Lung (tissue), 16 donors: ENCODE measurements around the gene SGCG. TPM values are rescaled to one million over a fixed set of nuclear protein-coding genes. Genes with fewer than 3 reads are reported as not detected.

Experiments used
- ATAC-seq: fragments of 200-7000 bp; cut with Tn5 transposase; one replicate; pipeline ENCODE4 v1.9.1; 2020; ENCODE audit warnings: moderate number of reproducible peaks; ENCODE audit not compliant: insufficient read depth, low FRiP score
- DNase-seq, 3 donors: peaks; one replicate each; pipeline ENCODE4 v3.0.0-alpha.2; 2013 to 2017
- H3K27ac ChIP-seq, 2 donors: one replicate each; pipeline ENCODE4 v1.5.1; 2013; ENCODE audit warnings: mild to moderate bottlenecking in 2 of 2, moderate library complexity in 2 of 2, control low read depth in 1 of 2, inconsistent platforms in 1 of 2, low read depth in 1 of 2, low read length in 1 of 2
- H3K27me3 ChIP-seq, 3 donors: one replicate each; pipeline ENCODE4 v1.5.1; 2013; ENCODE audit warnings: low read length in 2 of 3; ENCODE audit not compliant: control insufficient read depth in 3 of 3, insufficient read depth in 3 of 3
- H3K36me3 ChIP-seq, 4 donors: one replicate each; pipeline ENCODE4 v1.5.1; 2013; ENCODE audit warnings: low read length in 4 of 4, mild to moderate bottlenecking in 1 of 4, moderate library complexity in 1 of 4; ENCODE audit not compliant: control insufficient read depth in 4 of 4, insufficient read depth in 4 of 4
- H3K4me1 ChIP-seq, 5 donors: one replicate each; pipeline ENCODE4 v1.5.1; 2013; ENCODE audit warnings: low read length in 5 of 5, mild to moderate bottlenecking in 2 of 5, moderate library complexity in 1 of 5; ENCODE audit not compliant: control insufficient read depth in 5 of 5, insufficient read depth in 5 of 5
- H3K4me3 ChIP-seq: one replicate; pipeline ENCODE4 v1.5.1; 2013; ENCODE audit warnings: mild to moderate bottlenecking, control low read depth, moderate library complexity
- H3K9ac ChIP-seq, 2 donors: one replicate each; pipeline ENCODE4 v1.5.1; 2013; ENCODE audit warnings: low read length in 2 of 2, control low read depth in 1 of 2; ENCODE audit not compliant: insufficient read depth in 1 of 2
- H3K9me3 ChIP-seq, 4 donors: one replicate each; pipeline ENCODE4 v1.5.1; 2013; ENCODE audit warnings: low read length in 3 of 4, mild to moderate bottlenecking in 1 of 4, moderate library complexity in 1 of 4; ENCODE audit not compliant: control insufficient read depth in 4 of 4, insufficient read depth in 3 of 4
- CTCF ChIP-seq: IDR thresholded peaks from 2 replicates; pipeline ENCODE4 v1.5.1; 2012; ENCODE audit warnings: mild to moderate bottlenecking; ENCODE audit errors: control extremely low read depth, extremely low read depth
- WGBS, 2 donors: extraction: QIAGEN DNeasy Blood & Tissue Kit; methylation state at CpG; one replicate each; pipeline ENCODE4 v1.1.7; 2013; 5-methylcytosine and 5-hydroxymethylcytosine counted together
- long read RNA-seq, 5 donors: transcript quantifications; one replicate each; lab custom pipeline, GENCODE V29; 2026
- polyA plus RNA-seq, 2 donors: library from polyadenylated mRNA; stranded (reverse); fragments of 200-250 nt; gene quantifications; one replicate each; pipeline ENCODE4 v1.2.1, GENCODE V29; 2013
- total RNA-seq, 2 donors: library from RNA; depleted of rRNA in 1 of 2; stranded (reverse); fragments of >200 nt in 1 of 2; gene quantifications; one replicate each; pipeline ENCODE4 v1.2.1, GENCODE V29; 2014 to 2021
- donor health status: control.
- donor health status: control.
- donor health status: Bipolar disorder and iron deficiency.
- donor health status: healthy.
- donor health status: DM: yes; HTN: yes; CAD: no.

SGCG gene
- total RNA-seq (1 to 10 TPM; 1.8 to 5.5 TPM), polyA plus RNA-seq (1 to 10 TPM in 1 of 2 donors, under 1 TPM in 1; 0.41 to 1.9 TPM)
- long read RNA-seq, donor 1, partial matches to known transcripts, result 0 of 5 reads
- long read RNA-seq, donor 1, other reads (novel, unspliced or antisense), result 5 of 5 reads
- long read RNA-seq, donor 2, result 0 reads
- long read RNA-seq, donor 3, result 0 reads
- long read RNA-seq, donor 4, partial matches to known transcripts, result 0 of 6 reads
- long read RNA-seq, donor 4, other reads (novel, unspliced or antisense), result 6 of 6 reads
- long read RNA-seq, donor 5, result 0 reads

- WGBS, 2 donors, result 65 to 78% methylated on average over 6 of the region's 6 CpGs
- peak in 2 of 3 donors; percentile 30 to 35 for DNase-seq
Observed at GRCh38 chr13:23180711-23181110, at the start of gene SGCG. Gene SGCG, plus strand, starts transcription at chr13:23180979. Its CDS starts 22,716 bp downstream, at chr13:23203695.

GRCh38 chr13:23134542-23134941, 46.2 kb upstream of the SGCG start:
- H3K27me3 ChIP-seq, result no peaks in the 10 kb centered on the region
- TF ChIP-seq CTCF, result no peak
- no peak overlapping the region for H3K4me3 ChIP-seq
- H3K9me3 ChIP-seq, result peaks cover 0 to 1% (median 0%) of the 10 kb centered on the region in 4 donors
- no peak overlapping the region for H3K27ac ChIP-seq
- no peak for ATAC-seq
- 79 to 96% methylated on average over 4 to 5 of the region's 5 CpGs for WGBS, 2 donors
- no peak overlapping the region for H3K9ac ChIP-seq
- no peaks in the 10 kb centered on the region for H3K36me3 ChIP-seq
- no peak for DNase-seq
- no peaks in the 10 kb centered on the region for H3K4me1 ChIP-seq

More at GRCh38 chr13:23180711-23181110, at the start of gene SGCG:
- TF ChIP-seq CTCF, result no peak
- Histone ChIP-seq H3K4me3 (no peak within 1 kb of the TSS), H3K27ac (peak within 1 kb of the TSS in 1 of 2 donors; percentile 66), H3K4me1 (peaks cover 0 to 11% (median 0%) of the 10 kb centered on the region in 5 donors), H3K36me3 (no peaks in the 10 kb centered on the region), H3K9me3 (no peaks in the 10 kb centered on the region), H3K27me3 (peaks cover 0 to 3% (median 0%) of the 10 kb centered on the region in 3 donors), H3K9ac (no peak within 1 kb of the TSS)
- ATAC-seq, result no peak

GRCh38 chr13:23140492-23140891, 40.3 kb upstream of the SGCG start:
- 50 to 81% methylated on average over 2 of the region's 2 CpGs for WGBS, 2 donors
- H3K4me3 ChIP-seq, result no peak overlapping the region

More at GRCh38 chr13:23140492-23140891, 40.3 kb upstream of the SGCG start:
- Histone ChIP-seq H3K9me3 (peaks cover 0 to 6% (median 0%) of the 10 kb centered on the region in 4 donors), H3K9ac (no peak overlapping the region), H3K27ac (no peak overlapping the region), H3K4me1 (peaks cover 0 to 10% (median 0%) of the 10 kb centered on the region in 5 donors), H3K36me3 (no peaks in the 10 kb centered on the region), H3K27me3 (no peaks in the 10 kb centered on the region)
- DNase-seq (peak; percentile 52 to 78 (median 77)), ATAC-seq (no peak)
- no peak for TF ChIP-seq CTCF
